ENCODE results near the gene SLC66A2. TPM values are rescaled to one million over a fixed set of nuclear protein-coding genes. Genes with fewer than 3 reads are reported as not detected.

Gene SLC66A2
- total RNA-seq, 1 donor from 2014 or later, result 35.1 TPM

DNA sequence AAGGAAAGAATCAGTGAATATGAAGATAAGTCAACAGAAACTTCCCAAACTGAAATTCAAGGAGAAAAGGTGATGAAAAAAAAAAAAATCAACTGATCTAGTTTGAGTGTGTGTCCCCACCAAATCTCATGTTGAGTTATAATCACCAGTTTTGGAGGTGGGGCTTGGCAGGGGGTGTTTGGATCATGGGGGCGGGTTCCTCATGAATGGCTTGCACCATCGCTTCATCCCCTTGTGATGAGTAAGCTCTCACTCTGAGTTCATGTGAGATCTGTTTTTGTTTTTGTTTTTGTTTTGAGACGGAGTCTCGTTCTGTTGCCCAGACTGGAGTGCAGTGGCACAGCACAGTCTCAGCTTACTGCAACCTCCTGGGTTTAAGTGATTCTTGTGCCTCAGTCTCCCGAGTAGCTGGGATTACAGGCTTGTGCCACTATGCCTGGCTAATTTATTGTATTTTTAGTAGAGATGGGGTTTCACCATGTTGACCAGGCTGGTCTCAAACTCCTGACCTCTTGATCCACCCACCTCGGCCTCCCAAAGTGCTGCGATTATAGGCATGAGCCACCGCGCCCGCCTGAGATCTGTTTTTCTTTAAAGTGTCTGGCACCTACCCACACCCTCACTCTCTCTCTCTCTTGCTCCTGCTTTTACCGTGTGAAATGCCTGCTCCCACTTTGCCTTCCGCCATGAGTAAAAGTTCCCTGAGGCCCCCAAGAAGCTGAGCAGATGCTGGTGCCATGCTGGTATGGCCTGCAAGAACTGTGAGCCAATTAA lies 4.0 kb upstream of the SLC66A2 start:
- TF ChIP-seq, protein P1, sequence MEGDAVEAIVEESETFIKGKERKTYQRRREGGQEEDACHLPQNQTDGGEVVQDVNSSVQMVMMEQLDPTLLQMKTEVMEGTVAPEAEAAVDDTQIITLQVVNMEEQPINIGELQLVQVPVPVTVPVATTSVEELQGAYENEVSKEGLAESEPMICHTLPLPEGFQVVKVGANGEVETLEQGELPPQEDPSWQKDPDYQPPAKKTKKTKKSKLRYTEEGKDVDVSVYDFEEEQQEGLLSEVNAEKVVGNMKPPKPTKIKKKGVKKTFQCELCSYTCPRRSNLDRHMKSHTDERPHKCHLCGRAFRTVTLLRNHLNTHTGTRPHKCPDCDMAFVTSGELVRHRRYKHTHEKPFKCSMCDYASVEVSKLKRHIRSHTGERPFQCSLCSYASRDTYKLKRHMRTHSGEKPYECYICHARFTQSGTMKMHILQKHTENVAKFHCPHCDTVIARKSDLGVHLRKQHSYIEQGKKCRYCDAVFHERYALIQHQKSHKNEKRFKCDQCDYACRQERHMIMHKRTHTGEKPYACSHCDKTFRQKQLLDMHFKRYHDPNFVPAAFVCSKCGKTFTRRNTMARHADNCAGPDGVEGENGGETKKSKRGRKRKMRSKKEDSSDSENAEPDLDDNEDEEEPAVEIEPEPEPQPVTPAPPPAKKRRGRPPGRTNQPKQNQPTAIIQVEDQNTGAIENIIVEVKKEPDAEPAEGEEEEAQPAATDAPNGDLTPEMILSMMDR (IDR thresholded peaks at IDR 0.05), result no peak
- H3K27me3 Mint-ChIP-seq (ENCODE audit: unreplicated experiment), result no peaks in the 10 kb centered on the region
- no peak for DNase-seq (ENCODE audit: extremely low spot score, unreplicated experiment)
- H3K36me3 Mint-ChIP-seq (ENCODE audit: unreplicated experiment), result peaks cover 2% of the 10 kb centered on the region
- H3K4me1 Mint-ChIP-seq (ENCODE audit: unreplicated experiment), result peaks cover 8% of the 10 kb centered on the region
- H3K27ac Mint-ChIP-seq (ENCODE audit: unreplicated experiment), result no peak overlapping the region
- no peaks in the 10 kb centered on the region for H3K9me3 Mint-ChIP-seq (ENCODE audit: unreplicated experiment)
- no peak overlapping the region for H3K4me3 Mint-ChIP-seq (ENCODE audit: unreplicated experiment)

DNA sequence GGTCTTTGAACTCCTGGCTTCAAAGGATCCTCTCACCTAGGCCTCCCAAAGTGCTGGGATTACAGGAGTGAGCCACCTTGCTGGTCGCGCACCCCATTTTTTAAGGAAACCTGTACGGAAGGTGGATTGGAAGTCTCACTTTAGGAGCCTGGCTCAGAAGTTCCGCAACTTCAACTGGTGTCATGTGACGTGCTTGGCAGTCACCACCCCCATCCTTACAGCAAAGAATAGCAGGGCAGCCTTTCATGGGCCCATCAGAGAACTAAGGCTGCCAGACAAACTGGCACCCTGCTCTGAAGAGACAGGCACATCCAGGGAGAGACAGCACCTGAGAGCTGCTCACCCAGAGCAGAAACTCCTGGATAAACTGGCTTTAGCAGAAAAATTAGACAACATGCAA lies 3.3 kb upstream of the SLC66A2 start:
- no peak overlapping the region for H3K27ac Mint-ChIP-seq (ENCODE audit: unreplicated experiment)

DNA sequence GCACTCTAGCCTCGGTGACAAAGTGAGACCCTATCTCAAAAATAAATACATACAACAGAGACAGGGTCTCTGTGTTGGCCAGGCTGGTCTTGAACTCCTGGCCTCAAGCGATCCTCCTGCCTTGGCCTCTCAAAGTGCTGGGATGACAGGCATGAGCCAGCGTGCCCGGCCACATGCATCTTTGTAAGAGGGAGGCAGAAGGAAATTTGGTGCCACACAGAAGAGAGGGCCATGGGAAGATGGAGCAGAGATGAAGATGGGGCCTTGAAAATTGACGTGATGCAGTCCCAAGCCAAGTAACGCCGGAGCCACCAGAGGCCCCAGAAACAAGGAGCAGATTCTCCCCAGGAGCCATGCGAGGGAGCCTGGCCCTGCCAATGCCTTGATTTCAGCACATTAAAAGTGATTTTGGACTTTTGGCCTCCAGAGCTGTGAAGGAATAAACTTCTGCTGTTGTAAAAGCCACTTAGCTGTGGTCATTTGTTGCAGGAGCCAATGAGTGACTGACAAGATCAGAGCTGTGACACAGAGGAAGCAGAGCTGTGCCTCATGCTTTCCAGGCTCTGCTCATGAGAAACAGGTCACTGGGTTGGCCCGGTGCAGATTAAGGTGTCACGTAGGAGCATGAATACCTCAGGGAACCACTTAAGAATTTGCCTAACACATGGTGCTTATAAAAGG lies 2.7 kb upstream of the SLC66A2 start:
- H3K4me1 Mint-ChIP-seq (ENCODE audit: unreplicated experiment), result peaks cover 16% of the 10 kb centered on the region
- H3K27ac Mint-ChIP-seq (ENCODE audit: unreplicated experiment), result no peak overlapping the region
- peaks cover 3% of the 10 kb centered on the region for H3K36me3 Mint-ChIP-seq (ENCODE audit: unreplicated experiment)
- no peak overlapping the region for H3K4me3 Mint-ChIP-seq (ENCODE audit: unreplicated experiment)
- H3K27me3 Mint-ChIP-seq (ENCODE audit: unreplicated experiment), result no peaks in the 10 kb centered on the region
- DNase-seq (ENCODE audit: extremely low spot score, unreplicated experiment), result no peak
- TF ChIP-seq, protein P1 (IDR thresholded peaks at IDR 0.05), result no peak
- H3K9me3 Mint-ChIP-seq (ENCODE audit: unreplicated experiment), result no peaks in the 10 kb centered on the region

More for the DNA sequence above, 3.3 kb upstream of the SLC66A2 start:
- Mint-ChIP-seq H3K9me3 (ENCODE audit: unreplicated experiment) (no peaks in the 10 kb centered on the region), H3K4me3 (ENCODE audit: unreplicated experiment) (no peak overlapping the region), H3K27me3 (ENCODE audit: unreplicated experiment) (no peaks in the 10 kb centered on the region), H3K36me3 (ENCODE audit: unreplicated experiment) (peaks cover 2% of the 10 kb centered on the region), H3K4me1 (ENCODE audit: unreplicated experiment) (peaks cover 12% of the 10 kb centered on the region)
- no peak for DNase-seq (ENCODE audit: extremely low spot score, unreplicated experiment)
- TF ChIP-seq, protein P1 (IDR thresholded peaks at IDR 0.05), result no peak

DNA sequence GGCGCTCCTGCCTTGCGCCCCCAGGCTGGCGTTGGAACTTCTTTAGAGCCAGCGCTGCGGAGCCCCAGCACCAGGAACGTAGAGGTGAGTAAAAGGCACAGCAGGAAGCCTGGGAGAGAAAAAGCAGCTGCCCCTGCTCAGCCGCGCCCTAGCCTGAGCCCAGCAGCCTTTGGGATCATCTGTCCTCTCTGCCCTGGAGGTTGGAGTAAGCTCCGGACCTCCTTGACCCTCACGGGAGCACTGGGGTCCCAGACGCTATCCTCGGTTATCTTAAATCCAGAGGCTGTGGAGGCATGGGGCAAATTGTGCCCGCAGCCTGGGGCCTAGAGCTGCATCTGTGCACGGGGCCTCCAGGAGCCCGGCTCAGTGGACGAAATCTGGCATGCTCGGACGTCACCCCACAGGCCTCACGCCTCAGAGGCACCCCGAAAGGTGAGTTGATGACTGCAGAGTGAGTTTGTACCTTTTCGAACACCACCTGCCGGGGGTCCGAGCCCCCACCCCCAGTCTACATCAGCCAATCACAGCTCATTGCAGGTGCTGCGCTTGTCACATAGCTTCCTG lies 1.6 kb upstream of the SLC66A2 start:
- TF ChIP-seq, protein P1 (IDR thresholded peaks at IDR 0.05), result no peak
- H3K27me3 Mint-ChIP-seq (ENCODE audit: unreplicated experiment), result no peaks in the 10 kb centered on the region
- H3K27ac Mint-ChIP-seq (ENCODE audit: unreplicated experiment), result no peak overlapping the region
- peak overlapping the region; percentile 47 for H3K4me3 Mint-ChIP-seq (ENCODE audit: unreplicated experiment)
- no peak for DNase-seq (ENCODE audit: extremely low spot score, unreplicated experiment)
- H3K9me3 Mint-ChIP-seq (ENCODE audit: unreplicated experiment), result no peaks in the 10 kb centered on the region
- H3K4me1 Mint-ChIP-seq (ENCODE audit: unreplicated experiment), result peaks cover 23% of the 10 kb centered on the region
- H3K36me3 Mint-ChIP-seq (ENCODE audit: unreplicated experiment), result peaks cover 7% of the 10 kb centered on the region

DNA sequence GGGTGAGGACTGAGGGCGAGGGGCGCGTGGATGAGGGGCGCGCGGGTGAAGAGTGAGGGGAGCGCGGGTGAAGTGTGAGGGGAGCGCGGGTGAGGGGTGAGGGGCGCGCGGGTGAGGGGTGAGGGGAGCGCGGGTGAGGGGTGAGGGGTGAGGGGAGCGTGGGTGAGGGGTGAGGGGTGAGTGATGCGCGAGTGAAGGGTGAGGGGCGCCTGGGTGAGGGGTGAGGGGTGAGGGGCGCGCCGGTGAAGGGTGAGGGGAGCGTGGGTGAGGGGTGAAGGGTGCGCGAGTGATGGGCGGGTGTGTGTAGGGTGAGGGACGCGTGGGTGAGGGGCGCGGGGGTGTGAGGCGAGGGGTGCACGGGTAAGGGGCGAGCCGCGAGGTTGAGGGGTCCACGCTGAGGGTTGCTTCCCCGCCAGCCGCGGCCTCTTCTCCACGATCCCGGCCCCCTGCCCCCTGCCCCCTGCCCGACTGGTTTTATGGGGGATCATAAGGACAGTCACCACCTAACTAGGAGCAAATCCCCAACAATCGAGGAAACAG lies 1.1 kb upstream of the SLC66A2 start:
- no peak overlapping the region for H3K27ac Mint-ChIP-seq (ENCODE audit: unreplicated experiment)
- H3K4me3 Mint-ChIP-seq (ENCODE audit: unreplicated experiment), result peak overlapping the region; percentile 65
- peaks cover 23% of the 10 kb centered on the region for H3K4me1 Mint-ChIP-seq (ENCODE audit: unreplicated experiment)
- TF ChIP-seq, protein P1 (IDR thresholded peaks at IDR 0.05), result no peak
- peaks cover 7% of the 10 kb centered on the region for H3K36me3 Mint-ChIP-seq (ENCODE audit: unreplicated experiment)
- H3K9me3 Mint-ChIP-seq (ENCODE audit: unreplicated experiment), result no peaks in the 10 kb centered on the region
- no peak for DNase-seq (ENCODE audit: extremely low spot score, unreplicated experiment)
- H3K27me3 Mint-ChIP-seq (ENCODE audit: unreplicated experiment), result no peaks in the 10 kb centered on the region
